ENCODE data around the gene KMT5C.

DNA sequence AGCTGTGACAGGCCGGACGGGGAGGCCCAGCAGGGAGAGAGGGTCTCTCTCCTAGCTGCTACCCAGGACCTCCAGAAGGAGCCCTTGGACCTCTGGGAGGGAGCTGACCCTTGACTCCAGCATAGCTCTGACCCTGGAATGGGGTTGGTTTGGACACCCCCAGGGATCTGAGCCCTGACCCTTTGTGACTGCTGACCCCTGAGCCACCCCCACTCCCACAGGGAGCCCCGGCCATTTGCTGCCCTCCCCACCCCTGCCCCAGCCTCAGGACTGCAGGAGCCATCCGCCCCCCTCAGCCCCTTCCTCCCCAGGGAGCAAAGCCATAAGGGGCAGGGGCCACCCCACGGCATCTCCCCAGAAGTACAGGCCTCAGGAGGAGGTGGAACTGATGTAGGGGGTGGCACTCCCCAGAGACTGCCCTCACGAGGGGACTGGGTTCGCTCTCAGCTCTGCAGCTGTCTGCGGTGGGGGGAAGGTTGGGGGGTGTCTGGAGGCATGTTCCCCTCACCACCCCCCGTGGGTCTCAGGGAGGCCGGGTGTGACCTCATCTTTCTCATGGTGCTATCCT is 7.8 kb downstream of the KMT5C start:
- TF ChIP-seq YY1 (IDR thresholded peaks at IDR 0.05; ENCODE audit: insufficient read depth, insufficient read length), result no peak
- no peak for TF ChIP-seq ZNF274 (IDR thresholded peaks at IDR 0.05; ENCODE audit: low read depth, low read length)
- no peak for TF ChIP-seq SUZ12 (IDR thresholded peaks at IDR 0.05; ENCODE audit: extremely low read depth, insufficient read depth, insufficient read length)

All from NT2/D1 (cell line).